ENCODE measurements around the gene ITPRIP.

ITPRIP gene

GRCh38 chr10:104307576-104308438, 30.5 kb downstream of the ITPRIP start:
- no peak for DNase-seq (ENCODE audit: low read depth)

DNA sequence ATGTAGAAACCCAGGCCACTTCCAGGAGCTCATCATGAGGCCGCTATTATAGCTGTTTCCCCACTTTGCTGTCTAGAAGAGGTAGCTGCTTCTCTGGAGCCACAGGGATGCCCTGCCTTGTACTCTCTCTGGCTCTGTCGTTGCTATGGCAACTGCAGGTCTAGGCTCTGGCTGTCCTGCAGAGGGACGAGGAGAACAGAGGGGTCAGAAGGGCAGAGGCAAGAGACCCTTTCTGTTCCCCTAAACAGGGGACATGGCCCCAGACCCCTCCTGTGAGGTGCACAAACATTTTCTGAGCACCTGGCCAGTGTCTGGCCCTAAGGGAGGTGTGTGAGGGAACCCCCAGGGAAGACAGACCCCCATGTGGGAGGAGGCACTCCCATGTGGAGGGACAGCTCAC, 31.4 kb downstream of the ITPRIP start:
- DNase-seq (ENCODE audit: low read depth) = no peak

DNA sequence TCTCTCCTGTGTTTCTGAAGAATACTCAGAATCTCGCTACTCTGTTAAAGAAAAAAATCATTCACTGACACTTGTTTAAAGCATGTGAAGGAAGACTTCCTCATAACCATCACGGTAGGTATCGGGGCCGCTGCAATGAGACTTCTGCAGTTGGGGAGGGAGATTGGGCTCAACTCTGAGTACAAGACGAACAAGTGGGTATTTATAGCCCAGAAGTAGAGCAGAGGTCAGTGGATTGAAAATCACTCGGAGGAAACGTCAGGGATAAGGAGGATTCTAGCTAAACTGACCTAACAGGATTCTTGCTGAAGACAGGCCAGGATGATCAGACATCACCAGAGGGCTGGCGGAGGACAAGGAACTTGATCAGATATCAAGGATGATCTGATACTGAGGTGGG, 33.3 kb downstream of the ITPRIP start:
- no peak for DNase-seq (ENCODE audit: low read depth)

- DNase-seq (ENCODE audit: low read depth) = no peak
Measured at GRCh38 chr10:104304356-104304745, 33.9 kb downstream of the ITPRIP start.

GRCh38 chr10:104303594-104304355, 34.5 kb downstream of the ITPRIP start:
- DNase-seq (ENCODE audit: low read depth) = no peak

DNA sequence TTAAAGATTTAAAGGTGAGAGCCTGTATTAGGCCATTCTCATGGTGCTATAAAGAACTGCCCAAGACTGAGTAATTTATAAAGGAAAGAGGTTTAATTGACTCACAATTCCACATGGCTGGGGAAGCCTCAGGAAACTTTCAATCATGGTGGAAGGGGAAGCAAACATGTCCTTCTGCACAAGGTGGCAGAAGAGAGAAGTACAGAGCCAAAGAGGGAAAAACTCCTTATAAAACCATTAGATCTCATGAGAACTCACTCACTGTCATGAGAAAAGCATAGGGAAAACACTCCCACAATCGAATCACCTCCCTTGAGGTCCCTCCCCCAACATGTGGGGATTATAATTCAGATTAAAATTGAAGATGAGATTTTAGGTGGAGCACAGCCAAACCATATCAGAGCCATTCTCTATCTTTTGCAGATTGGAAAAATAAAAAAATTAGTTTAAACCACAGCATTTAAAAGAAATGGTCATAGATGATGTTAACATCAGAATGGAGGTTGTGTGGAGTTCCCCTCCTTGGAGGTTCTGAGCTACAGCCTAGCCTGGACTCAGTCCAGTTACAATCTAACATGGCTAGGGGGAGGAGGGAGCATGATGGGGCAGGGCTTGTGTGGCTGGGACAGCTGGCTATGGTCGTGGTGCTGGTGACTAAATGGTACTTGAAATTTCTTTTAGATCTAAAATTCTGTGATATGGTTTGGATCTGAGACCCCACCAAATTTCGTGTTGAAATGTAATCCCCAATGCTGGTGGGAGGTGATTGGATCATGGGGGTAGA, 36.2 kb downstream of the ITPRIP start:
- peak; percentile 45 for DNase-seq (ENCODE audit: low read depth)

GRCh38 chr10:104300736-104301292, 37.5 kb downstream of the ITPRIP start:
- peak; percentile 99 for DNase-seq (ENCODE audit: low read depth)

GRCh38 chr10:104300002-104300735, 38.1 kb downstream of the ITPRIP start:
- DNase-seq (ENCODE audit: low read depth) = peak; percentile 99

DNA sequence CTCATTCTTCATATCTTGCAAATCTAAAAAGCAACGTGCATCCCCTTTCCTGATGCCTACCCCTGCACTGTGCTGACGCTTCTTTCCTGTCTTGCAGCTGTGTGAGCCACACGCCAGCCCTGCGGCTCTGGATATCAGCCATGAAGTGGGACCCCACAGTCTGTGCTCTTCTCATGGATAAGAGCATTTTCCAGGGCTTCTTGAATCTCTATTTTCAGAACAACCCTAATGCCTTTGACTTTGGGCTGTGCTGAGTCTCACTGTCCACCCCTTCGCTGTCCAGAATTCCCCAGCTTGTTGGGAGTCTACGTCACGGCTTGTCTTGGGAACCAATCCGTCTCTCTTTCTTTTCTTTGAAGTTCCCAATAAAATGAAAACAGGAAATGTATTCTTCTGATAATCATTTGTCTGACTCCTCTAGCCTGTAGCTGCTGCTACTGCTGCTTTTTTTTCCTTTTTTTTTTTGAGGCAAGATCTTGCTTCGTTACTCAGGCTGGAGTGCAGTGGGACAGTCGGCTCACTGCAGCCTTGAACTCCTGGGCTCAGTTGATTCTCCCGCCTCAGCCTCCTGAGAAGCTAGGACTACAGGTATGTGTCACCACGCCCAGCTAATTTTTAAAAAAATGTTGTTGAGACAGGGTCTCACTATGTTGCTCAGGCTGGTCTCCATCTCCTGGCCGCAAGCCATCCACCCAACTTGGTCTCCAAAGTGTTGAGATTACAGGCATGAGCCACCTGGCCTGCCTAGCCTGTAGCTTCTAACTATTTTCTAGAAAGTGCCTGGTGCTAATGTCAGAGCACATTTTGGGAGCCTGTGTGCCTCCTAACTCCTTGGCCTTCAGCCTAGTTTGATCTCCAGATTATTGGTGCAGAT, 39.0 kb downstream of the ITPRIP start:
- DNase-seq (ENCODE audit: low read depth) = peak; percentile 71

DNA sequence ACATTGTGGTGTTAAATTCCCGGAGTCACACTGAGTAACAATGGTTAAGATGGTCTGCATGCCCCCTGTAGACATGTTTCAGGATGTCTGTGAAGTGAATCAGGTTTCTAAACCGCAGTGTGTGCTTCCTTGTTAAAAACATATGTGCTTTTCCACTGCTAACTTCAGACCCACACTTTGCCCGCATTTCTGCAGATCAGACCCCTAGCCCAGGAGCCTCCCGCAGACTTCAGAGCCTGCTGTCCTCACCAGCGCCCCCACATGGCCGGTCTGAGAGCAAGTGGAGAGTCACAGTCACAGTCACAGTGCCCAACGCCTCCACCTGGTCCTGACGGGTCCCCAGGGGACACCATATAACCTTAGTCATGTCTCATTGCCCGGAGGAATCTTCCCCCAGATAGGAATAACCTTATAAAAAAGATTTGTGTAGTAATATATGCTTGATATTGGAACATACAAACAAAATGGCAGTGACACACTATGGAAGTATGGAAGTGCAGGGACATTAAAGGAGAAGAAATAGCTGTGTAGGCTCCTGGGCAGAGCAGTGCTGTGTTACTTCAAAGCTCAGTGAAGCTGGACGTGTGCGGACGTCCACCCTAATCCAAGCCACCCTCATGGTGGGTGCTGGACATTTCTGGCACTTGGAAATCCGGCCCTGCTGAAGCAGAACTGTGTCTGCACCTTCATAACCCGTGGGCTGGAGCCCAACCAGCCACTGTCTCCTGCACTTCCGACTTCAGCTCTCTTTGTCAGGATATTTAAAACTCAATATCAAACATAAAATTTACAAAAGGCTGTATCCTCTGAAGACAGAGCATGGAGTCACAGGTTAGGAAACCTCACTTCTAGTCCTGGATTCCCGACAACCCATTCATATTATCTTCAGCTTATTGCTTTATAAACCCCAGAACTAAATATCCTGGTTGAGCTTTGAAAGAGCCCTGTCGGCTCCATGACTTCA, 40.3 kb downstream of the ITPRIP start:
- DNase-seq (ENCODE audit: low read depth) = peak; percentile 89

DNA sequence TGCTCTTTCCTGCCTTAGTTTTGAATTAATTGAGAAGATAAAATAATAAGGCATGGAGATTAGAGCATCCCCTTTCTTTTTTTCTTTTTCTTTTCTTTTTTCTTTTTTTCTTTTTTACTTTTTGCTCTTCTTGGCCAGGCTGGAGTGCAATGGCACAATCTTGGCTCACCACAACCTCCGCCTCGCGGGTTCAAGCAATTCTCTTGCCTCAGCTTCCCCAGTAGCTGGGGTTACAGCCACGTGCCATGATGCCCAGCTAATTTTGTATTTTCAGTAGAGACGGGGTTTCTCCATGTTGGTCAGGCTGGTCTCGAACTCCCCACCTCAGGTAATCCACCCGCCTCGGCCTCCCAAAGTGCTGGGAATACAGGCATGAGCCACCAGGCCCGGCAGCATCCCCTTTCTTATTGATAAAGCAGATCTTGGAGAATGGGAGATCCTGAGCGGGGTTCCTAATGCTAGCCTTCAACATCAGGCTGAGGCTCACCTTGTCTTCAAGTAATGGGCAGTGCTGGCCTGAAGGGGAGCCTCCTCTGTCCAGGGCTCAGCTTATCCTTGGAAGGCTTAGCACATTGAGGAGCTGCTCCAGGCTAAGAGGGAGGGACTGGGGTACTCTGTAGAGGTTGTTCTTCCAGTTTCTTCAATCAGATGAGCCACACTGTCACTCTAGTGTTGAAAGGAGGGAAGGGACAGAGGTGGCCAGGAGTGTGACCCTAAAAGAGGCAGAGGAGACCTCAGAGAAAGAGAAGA, 41.4 kb downstream of the ITPRIP start:
- no peak for DNase-seq (ENCODE audit: low read depth)

- DNase-seq (ENCODE audit: low read depth) = no peak
Measured at GRCh38 chr10:104293781-104294321, 44.4 kb downstream of the ITPRIP start.

DNA sequence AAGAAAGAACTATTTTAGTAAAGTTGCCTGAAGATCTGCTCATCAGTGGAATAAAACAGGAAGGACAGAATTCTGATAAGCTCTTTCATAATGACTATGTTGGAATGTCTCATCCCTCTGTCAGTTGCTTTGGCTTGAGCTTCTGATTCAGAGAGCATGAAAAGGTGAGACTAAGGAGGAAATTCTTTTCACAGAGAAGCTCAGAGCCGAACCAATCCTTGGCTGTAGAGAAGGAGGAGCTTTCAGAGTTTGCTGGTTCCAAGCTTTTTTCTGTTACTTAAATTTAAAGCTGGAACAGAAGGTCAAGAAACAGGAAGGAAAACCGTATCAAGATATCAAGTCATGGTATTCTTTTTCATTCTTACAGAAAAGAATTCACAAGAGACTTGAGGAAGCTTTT, 45.3 kb downstream of the ITPRIP start:
- peak; percentile 93 for DNase-seq (ENCODE audit: low read depth)

DNA sequence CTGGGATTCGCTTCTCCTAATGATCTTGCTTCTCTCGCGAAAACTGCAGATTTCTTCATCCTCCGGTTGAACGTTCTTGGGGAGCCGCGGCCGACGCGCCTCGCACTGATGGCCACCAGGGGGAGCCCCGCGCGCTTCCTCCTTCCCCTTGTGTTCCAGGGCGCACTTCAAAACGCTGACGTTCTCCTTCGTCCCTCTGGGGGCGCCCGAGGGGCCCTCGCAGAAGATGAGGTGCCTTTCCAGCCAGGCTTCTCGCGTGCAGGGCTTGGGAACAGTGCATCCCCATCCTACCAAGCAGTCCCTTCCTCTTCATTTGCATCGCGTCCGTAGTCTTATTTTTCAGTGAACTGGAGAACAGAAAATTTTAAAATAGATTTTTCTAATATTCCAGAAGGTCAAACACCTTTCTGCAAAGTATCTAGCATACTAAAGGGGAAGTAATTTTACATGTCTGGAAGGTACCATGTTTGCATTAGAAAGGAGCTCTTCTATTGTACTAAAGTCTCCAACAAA, 46.8 kb downstream of the ITPRIP start:
- peak; percentile 93 for DNase-seq (ENCODE audit: low read depth)

DNA sequence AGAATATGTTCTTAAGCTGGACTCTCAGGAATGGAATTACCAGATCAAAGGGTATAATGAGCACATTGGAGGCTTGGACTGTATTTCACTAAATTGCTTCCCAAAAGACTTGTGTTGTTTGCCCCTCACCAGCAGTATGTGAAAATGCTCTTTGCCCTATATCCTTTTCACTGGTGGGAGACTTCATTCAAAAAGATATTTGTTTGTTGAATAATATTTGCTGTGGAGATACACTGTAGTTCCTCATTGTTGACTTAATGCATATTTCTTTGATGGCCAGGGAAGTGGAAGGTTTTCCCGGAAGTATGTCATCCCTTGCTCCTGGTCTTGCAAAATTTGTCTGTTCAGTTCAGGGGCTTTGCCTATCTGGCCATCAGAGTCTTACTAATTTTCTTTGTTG, 49.9 kb downstream of the ITPRIP start:
- DNase-seq (ENCODE audit: low read depth) = no peak

- no peak for DNase-seq (ENCODE audit: low read depth)
Measured at GRCh38 chr10:104286939-104287338, 51.3 kb downstream of the ITPRIP start.

DNA sequence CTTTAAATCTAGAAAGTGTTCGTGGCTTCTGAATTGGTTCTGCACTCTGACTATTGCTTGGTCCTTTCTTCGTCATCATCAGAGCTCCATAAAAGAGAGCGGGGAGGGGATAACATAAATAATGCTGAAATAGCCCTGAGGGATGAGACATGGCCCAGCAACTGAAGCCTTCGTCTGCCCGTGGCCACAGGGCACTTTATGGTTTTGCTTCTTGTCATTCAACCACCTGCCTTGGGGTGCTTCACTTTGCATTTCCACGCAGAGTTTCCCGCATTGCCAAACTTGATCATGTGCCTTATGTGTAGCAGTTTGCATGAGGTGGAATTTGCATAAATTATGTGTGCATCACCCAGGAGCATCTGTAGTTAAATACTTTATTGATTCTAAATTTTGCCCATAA, 53.4 kb downstream of the ITPRIP start:
- peak; percentile 61 for DNase-seq (ENCODE audit: low read depth)

DNA sequence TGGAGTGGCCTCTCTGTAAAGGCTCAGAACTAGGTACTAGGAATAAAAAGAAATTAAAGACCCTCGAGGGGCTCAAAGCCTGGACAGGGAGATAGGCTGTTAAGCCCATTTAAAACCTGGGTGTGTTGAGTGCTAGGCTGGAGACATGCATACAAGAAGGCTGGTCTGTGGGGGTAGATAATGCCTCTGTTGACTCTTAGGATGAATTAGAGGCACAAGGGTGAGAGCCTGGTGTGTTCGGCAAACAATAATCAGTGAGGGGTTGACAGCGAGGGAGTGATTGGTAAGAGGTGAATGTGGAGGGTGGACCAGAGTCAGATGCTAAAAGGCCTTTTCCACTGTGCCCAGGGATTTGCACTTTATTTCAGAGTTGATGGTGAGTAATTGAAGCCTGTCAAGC, 56.6 kb downstream of the ITPRIP start:
- DNase-seq (ENCODE audit: low read depth) = no peak

All from ELR (cell line).